Neural crest cell (in vitro differentiated cells): ENCODE results near the gene RNF17. TPM values are rescaled to one million over a fixed set of nuclear protein-coding genes. Genes with fewer than 3 reads are reported as not detected.

Experiments
- DNase-seq: peaks from one replicate; pipeline ENCODE4 v3.0.0; 2021; ENCODE audit warnings: low read depth, mixed read lengths, low spot score
- H3K27ac Mint-ChIP-seq: one replicate; pipeline ENCODE4 v1.8.0; 2021; ENCODE audit warnings: mild to moderate bottlenecking, mixed read lengths; ENCODE audit not compliant: unreplicated experiment
- H3K27me3 Mint-ChIP-seq: 2 replicates; pipeline ENCODE4 v1.8.0; 2021; ENCODE audit warnings: low read depth, mild to moderate bottlenecking, mixed read lengths
- H3K36me3 Mint-ChIP-seq: 2 replicates; pipeline ENCODE4 v1.8.0; 2021; ENCODE audit warnings: low read depth, mild to moderate bottlenecking, mixed read lengths
- H3K4me1 Mint-ChIP-seq: 2 replicates; pipeline ENCODE4 v1.8.0; 2021; ENCODE audit warnings: mixed read lengths
- H3K4me3 Mint-ChIP-seq: one replicate; pipeline ENCODE4 v1.8.0; 2021; ENCODE audit warnings: mild to moderate bottlenecking, mixed read lengths
- H3K9me3 Mint-ChIP-seq: 2 replicates; pipeline ENCODE4 v1.8.0; 2021; ENCODE audit warnings: mixed read lengths
- CTCF ChIP-seq: fragments of 200-600 bp; sonication (generic); conservative IDR thresholded peaks from 2 replicates; pipeline ENCODE4 v1.5.0; 2021; ENCODE audit warnings: antibody characterized with exemption, mild to moderate bottlenecking
- total RNA-seq: library from RNA; stranded (reverse); gene quantifications from 2 replicates; pipeline ENCODE4 v1.2.1, GENCODE V29; 2021

Gene RNF17
- total RNA-seq, 1 donor from 2014 or later = not detected

GRCh38 chr13:24887759-24888158 lies 123.8 kb downstream of the RNF17 start:
- Mint-ChIP-seq H3K4me3 (no peak overlapping the region), H3K4me1 (no peaks in the 10 kb centered on the region), H3K9me3 (no peaks in the 10 kb centered on the region), H3K27ac (no peak overlapping the region), H3K27me3 (no peaks in the 10 kb centered on the region), H3K36me3 (peaks cover 22% of the 10 kb centered on the region)
- DNase-seq = no peak
- no peak for TF ChIP-seq CTCF

DNA sequence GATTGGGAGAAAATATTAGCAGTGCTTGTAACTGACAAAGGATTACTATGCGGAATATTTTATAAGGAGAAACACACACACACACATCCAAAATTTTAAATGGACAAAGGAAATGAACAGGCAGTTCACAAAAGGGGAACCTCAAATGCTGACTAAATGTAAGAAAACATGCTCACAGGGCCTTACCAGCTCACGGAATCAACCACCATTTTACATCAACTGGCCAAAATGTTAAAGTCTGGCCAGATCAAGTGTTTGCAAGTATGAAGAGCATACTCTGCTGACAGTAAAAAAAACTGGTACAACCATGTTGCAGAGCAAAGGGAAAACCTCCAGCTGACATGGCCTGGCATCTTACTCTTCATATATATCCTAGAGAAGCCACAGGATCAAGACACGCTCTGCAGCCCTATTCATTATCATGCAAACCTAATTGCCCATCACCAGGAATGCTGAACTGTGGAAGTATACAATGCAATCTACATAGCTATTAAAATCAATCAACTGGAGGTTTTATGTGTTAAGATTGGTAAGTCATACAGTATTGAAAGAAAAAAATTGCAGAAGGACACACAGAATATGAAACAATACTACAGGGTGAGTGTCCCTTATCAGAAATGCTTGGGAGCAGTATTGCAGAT lies 124.4 kb downstream of the RNF17 start:
- Mint-ChIP-seq H3K36me3 (peaks cover 24% of the 10 kb centered on the region), H3K4me1 (no peaks in the 10 kb centered on the region), H3K27me3 (no peaks in the 10 kb centered on the region), H3K9me3 (no peaks in the 10 kb centered on the region), H3K4me3 (no peak overlapping the region), H3K27ac (no peak overlapping the region)
- no peak for TF ChIP-seq CTCF
- DNase-seq = no peak

DNA sequence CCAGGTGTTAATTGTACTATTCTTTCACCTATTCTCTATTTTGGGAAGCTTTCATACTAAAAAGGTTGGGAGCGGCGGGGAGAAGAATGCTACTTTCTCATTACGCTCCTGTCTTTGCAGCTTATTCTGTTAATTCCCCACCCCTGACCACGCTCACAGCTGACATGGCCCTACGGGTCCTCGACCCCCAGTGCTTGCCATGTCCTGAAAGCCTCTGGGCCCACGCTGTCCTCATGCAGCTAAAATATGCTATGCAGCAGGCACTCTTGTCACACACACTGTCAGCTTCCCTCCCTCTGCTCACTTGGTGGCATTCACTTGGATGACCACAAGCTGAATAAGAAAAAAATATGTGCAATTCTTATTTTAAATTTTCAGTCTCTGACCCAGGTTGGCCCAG lies 126.3 kb downstream of the RNF17 start:
- H3K36me3 Mint-ChIP-seq = peaks cover 23% of the 10 kb centered on the region
- H3K27me3 Mint-ChIP-seq = no peaks in the 10 kb centered on the region
- DNase-seq = no peak
- H3K4me1 Mint-ChIP-seq = no peaks in the 10 kb centered on the region
- peak overlapping the region; percentile 30 for H3K27ac Mint-ChIP-seq
- H3K9me3 Mint-ChIP-seq = no peaks in the 10 kb centered on the region
- no peak overlapping the region for H3K4me3 Mint-ChIP-seq
- TF ChIP-seq CTCF = no peak

GRCh38 chr13:24891476-24892108 lies 127.6 kb downstream of the RNF17 start:
- no peaks in the 10 kb centered on the region for H3K27me3 Mint-ChIP-seq
- no peaks in the 10 kb centered on the region for H3K9me3 Mint-ChIP-seq
- H3K4me3 Mint-ChIP-seq = no peak overlapping the region
- TF ChIP-seq CTCF = no peak
- H3K4me1 Mint-ChIP-seq = no peaks in the 10 kb centered on the region
- no peak overlapping the region for H3K27ac Mint-ChIP-seq
- DNase-seq = no peak
- peaks cover 23% of the 10 kb centered on the region for H3K36me3 Mint-ChIP-seq

- no peak for TF ChIP-seq CTCF
- no peak for DNase-seq
- H3K36me3 Mint-ChIP-seq = peaks cover 22% of the 10 kb centered on the region
- no peak overlapping the region for H3K27ac Mint-ChIP-seq
- H3K4me3 Mint-ChIP-seq = no peak overlapping the region
- no peaks in the 10 kb centered on the region for H3K4me1 Mint-ChIP-seq
- H3K9me3 Mint-ChIP-seq = no peaks in the 10 kb centered on the region
- H3K27me3 Mint-ChIP-seq = no peaks in the 10 kb centered on the region
These were observed 128.9 kb downstream of the RNF17 start for GRCh38 chr13:24892829-24893228.
